Liver (tissue), 9 donors: ENCODE data around the gene HAO2. TPM values are rescaled to one million over a fixed set of nuclear protein-coding genes. Genes with fewer than 3 reads are reported as not detected.

ENCODE experiments used
- DNase-seq: peaks from one replicate; pipeline ENCODE4 v3.0.0-alpha.2; 2017; ENCODE audit warnings: low spot score
- H3K27ac ChIP-seq, 2 donors: one replicate each; pipeline ENCODE4 v1.7.0; 2013; ENCODE audit warnings: inconsistent platforms in 2 of 2, low read length in 2 of 2, control low read depth in 1 of 2, low read depth in 1 of 2, mild to moderate bottlenecking in 1 of 2
- H3K27me3 ChIP-seq, 4 donors: one replicate each; pipeline versions ENCODE4 v1.6.1 to v1.7.0; 2013; ENCODE audit warnings: low read length in 3 of 4, inconsistent platforms in 1 of 4, mild to moderate bottlenecking in 1 of 4, moderate library complexity in 1 of 4; ENCODE audit not compliant: control insufficient read depth in 4 of 4, insufficient read depth in 4 of 4
- H3K36me3 ChIP-seq, 4 donors: one replicate each; pipeline versions ENCODE4 v1.6.1 to v1.7.0; 2013; ENCODE audit warnings: low read length in 3 of 4, mild to moderate bottlenecking in 3 of 4, low read depth in 1 of 4, moderate library complexity in 1 of 4; ENCODE audit not compliant: control insufficient read depth in 4 of 4, insufficient read depth in 3 of 4
- H3K4me1 ChIP-seq, 4 donors: one replicate each; pipeline versions ENCODE4 v1.6.1 to v1.7.0; 2013; ENCODE audit warnings: low read length in 3 of 4, mild to moderate bottlenecking in 3 of 4, moderate library complexity in 1 of 4; ENCODE audit not compliant: control insufficient read depth in 4 of 4, insufficient read depth in 4 of 4
- H3K4me3 ChIP-seq, 3 donors: one replicate each; pipeline versions ENCODE4 v1.6.1 to v1.7.0; 2013; ENCODE audit warnings: low read length in 3 of 3, control low read depth in 1 of 3, low read depth in 1 of 3, mild to moderate bottlenecking in 1 of 3
- H3K9ac ChIP-seq, 2 donors: one replicate each; pipeline ENCODE4 v1.7.0; 2013; ENCODE audit warnings: low read length in 2 of 2, mild to moderate bottlenecking in 2 of 2, moderate library complexity in 2 of 2, control low read depth in 1 of 2, low read depth in 1 of 2
- H3K9me3 ChIP-seq, 4 donors: one replicate each; pipeline versions ENCODE4 v1.6.1 to v1.7.0; 2013; ENCODE audit warnings: low read length in 3 of 4; ENCODE audit not compliant: control insufficient read depth in 4 of 4
- CTCF ChIP-seq: fragments of 150-350 bp; IDR thresholded peaks from 2 replicates; pipeline ENCODE4 v1.5.1; 2017; ENCODE audit warnings: improper control_type of control experiment, low read depth, low read length; ENCODE audit not compliant: missing input control
- EGR1 ChIP-seq, 2 donors: IDR thresholded peaks; 2 replicates each; pipeline ENCODE4 v1.6.1; 2016 to 2018; ENCODE audit warnings: antibody characterized with exemption in 2 of 2, low read depth in 2 of 2
- FOXA1 ChIP-seq: IDR thresholded peaks from 2 replicates; pipeline ENCODE4 v1.6.1; 2016; ENCODE audit warnings: antibody characterized with exemption
- FOXA2 ChIP-seq: IDR thresholded peaks from 2 replicates; pipeline ENCODE4 v1.6.1; 2016; ENCODE audit warnings: antibody characterized with exemption
- GABPA ChIP-seq, 2 donors: IDR thresholded peaks in 1 of 2; conservative IDR thresholded peaks in 1 of 2; 2 replicates each; pipeline ENCODE4 v1.6.1; 2016; ENCODE audit warnings: antibody characterized with exemption in 2 of 2, mild to moderate bottlenecking in 1 of 2, moderate library complexity in 1 of 2
- HNF4A ChIP-seq, 2 donors: conservative IDR thresholded peaks; 2 replicates each; pipeline ENCODE4 v1.6.1; 2016; ENCODE audit warnings: antibody characterized with exemption in 2 of 2, mild to moderate bottlenecking in 2 of 2
- NR2F2 ChIP-seq: IDR thresholded peaks from 2 replicates; pipeline ENCODE4 v1.6.1; 2016; ENCODE audit warnings: antibody characterized with exemption
- RAD21 ChIP-seq, 2 donors: IDR thresholded peaks; 2 replicates each; pipeline ENCODE4 v1.6.1; 2016; ENCODE audit warnings: antibody characterized with exemption in 2 of 2, mild to moderate bottlenecking in 2 of 2
- RXRA ChIP-seq, 2 donors: IDR thresholded peaks; 2 replicates each; pipeline ENCODE4 v1.6.1; 2017 to 2018; ENCODE audit warnings: antibody characterized with exemption in 2 of 2, mild to moderate bottlenecking in 1 of 2
- SP1 ChIP-seq: IDR thresholded peaks from 2 replicates; pipeline ENCODE4 v1.6.1; 2018; ENCODE audit warnings: antibody characterized with exemption, mild to moderate bottlenecking
- TAF1 ChIP-seq: conservative IDR thresholded peaks from 2 replicates; pipeline ENCODE4 v1.6.1; 2016; ENCODE audit warnings: antibody characterized with exemption, mild to moderate bottlenecking
- YY1 ChIP-seq: IDR thresholded peaks from 2 replicates; pipeline ENCODE4 v1.6.1; 2016; ENCODE audit warnings: antibody characterized with exemption, mild to moderate bottlenecking
- ZBTB33 ChIP-seq: IDR thresholded peaks from 2 replicates; pipeline ENCODE4 v1.6.1; 2016; ENCODE audit warnings: antibody characterized with exemption
- WGBS: extraction: QIAGEN DNeasy Blood & Tissue Kit; methylation state at CpG from one replicate; pipeline ENCODE4 v1.1.7; 2013; 5-methylcytosine and 5-hydroxymethylcytosine counted together
- polyA plus RNA-seq, 2 donors: library from polyadenylated mRNA; stranded (reverse) in 1 of 2; unstranded in 1 of 2; fragments of 200-250 nt in 1 of 2; fragments of >200 nt in 1 of 2; fragmentation: Nextera tagmentation in 1 of 2; extraction: Ambion mirVana in 1 of 2; gene quantifications; one replicate each; pipeline versions ENCODE4 v1.2.1 to v1.2.3, GENCODE V29; 2013 to 2015
- total RNA-seq, 2 donors: library from RNA; depleted of rRNA; stranded (reverse); fragments of >200 nt; gene quantifications; one replicate each; pipeline ENCODE4 v1.2.3, GENCODE V29; 2014
- TF ChIP-seq, protein P1 (sequence below): IDR thresholded peaks from 2 replicates; pipeline ENCODE4 v1.6.1; 2016; ENCODE audit warnings: antibody characterized with exemption, mild to moderate bottlenecking
- TF ChIP-seq, protein P2 (sequence below): IDR thresholded peaks from 2 replicates; pipeline ENCODE4 v1.6.1; 2016; ENCODE audit warnings: antibody characterized with exemption
- TF ChIP-seq, protein P3 (sequence below): IDR thresholded peaks from 2 replicates; pipeline ENCODE4 v1.6.1; 2016; ENCODE audit warnings: antibody characterized with exemption
- donor health status: healthy.
- donor health status: healthy.
- donor health status: healthy.
- donor health status: healthy.
- donor health status: healthy.

The HAO2 gene
- total and polyA plus RNA-seq, 4 donors, result 8.2 to 377 (median 150) TPM

DNA sequence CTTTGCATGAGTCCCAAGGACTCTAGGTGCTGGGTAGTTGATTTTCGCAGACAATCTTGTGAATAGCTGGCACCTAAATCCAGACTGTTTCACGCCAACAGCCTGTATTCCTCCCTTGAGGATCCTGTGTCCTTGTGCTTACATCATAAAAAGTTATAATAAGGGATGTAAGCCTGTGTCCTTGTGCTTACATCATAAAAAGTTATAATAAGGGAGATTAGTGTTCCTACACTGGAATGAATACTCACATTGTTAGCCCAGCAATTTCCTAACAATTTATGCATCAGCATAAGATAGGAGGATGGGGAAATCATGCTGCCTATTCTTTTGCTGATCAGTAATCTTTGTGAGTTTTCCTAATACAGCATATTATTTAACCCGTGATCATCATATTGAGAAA lies 42.4 kb downstream of the HAO2 start:
- no peak overlapping the region for H3K9ac ChIP-seq
- no peaks in the 10 kb centered on the region for H3K36me3 ChIP-seq
- no peak overlapping the region for H3K27ac ChIP-seq
- DNase-seq, result no peak
- peaks cover 0 to 11% (median 6%) of the 10 kb centered on the region in 4 donors for H3K4me1 ChIP-seq
- no peaks in the 10 kb centered on the region for H3K27me3 ChIP-seq
- WGBS, result 87% methylated on average over 3 of the region's 3 CpGs
- H3K9me3 ChIP-seq, result peaks cover 0 to 6% (median 2%) of the 10 kb centered on the region in 4 donors
- no peak overlapping the region for H3K4me3 ChIP-seq
- TF ChIP-seq TAF1 (no peak), ZBTB33 (no peak), HNF4A (conservative IDR thresholded peaks at IDR 0.05) (no peak), SP1 (no peak), RAD21 (IDR thresholded peaks at IDR 0.05) (no peak), YY1 (no peak), RXRA (IDR thresholded peaks at IDR 0.05) (no peak), EGR1 (IDR thresholded peaks at IDR 0.05; ENCODE audit: low read depth in 2 of 2) (no peak), NR2F2 (no peak)
- TF ChIP-seq, protein P1, sequence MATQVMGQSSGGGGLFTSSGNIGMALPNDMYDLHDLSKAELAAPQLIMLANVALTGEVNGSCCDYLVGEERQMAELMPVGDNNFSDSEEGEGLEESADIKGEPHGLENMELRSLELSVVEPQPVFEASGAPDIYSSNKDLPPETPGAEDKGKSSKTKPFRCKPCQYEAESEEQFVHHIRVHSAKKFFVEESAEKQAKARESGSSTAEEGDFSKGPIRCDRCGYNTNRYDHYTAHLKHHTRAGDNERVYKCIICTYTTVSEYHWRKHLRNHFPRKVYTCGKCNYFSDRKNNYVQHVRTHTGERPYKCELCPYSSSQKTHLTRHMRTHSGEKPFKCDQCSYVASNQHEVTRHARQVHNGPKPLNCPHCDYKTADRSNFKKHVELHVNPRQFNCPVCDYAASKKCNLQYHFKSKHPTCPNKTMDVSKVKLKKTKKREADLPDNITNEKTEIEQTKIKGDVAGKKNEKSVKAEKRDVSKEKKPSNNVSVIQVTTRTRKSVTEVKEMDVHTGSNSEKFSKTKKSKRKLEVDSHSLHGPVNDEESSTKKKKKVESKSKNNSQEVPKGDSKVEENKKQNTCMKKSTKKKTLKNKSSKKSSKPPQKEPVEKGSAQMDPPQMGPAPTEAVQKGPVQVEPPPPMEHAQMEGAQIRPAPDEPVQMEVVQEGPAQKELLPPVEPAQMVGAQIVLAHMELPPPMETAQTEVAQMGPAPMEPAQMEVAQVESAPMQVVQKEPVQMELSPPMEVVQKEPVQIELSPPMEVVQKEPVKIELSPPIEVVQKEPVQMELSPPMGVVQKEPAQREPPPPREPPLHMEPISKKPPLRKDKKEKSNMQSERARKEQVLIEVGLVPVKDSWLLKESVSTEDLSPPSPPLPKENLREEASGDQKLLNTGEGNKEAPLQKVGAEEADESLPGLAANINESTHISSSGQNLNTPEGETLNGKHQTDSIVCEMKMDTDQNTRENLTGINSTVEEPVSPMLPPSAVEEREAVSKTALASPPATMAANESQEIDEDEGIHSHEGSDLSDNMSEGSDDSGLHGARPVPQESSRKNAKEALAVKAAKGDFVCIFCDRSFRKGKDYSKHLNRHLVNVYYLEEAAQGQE, result no peak
- TF ChIP-seq, protein P2, sequence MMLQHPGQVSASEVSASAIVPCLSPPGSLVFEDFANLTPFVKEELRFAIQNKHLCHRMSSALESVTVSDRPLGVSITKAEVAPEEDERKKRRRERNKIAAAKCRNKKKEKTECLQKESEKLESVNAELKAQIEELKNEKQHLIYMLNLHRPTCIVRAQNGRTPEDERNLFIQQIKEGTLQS, result no peak

DNA sequence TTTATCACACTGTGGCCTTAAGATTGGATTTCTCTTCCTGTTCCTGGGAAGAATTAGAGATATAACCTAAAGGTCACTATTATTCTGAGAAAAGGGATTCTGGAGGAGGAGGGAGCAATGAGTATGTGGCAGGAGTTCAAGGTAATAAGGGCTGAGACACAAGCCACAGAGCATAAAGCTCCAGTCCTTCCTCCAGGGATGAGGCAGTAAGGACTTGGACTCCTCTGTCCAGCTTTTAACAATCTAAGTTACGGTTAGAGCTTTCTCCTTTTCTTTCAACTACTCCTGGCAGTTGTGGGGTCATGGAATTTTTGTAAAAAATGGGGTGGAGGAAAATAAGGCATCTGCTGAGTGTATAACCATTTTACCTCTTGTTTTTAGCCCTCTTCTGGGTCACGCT lies 46.4 kb downstream of the HAO2 start, which contains the start of gene HSD3B2:
TSS of gene HSD3B2 (plus strand) at position 201 of the 400 bp plus-strand sequence. CDS start 270 bp downstream, outside the sequence.
- no peak within 1 kb of the TSS for H3K27ac ChIP-seq
- H3K36me3 ChIP-seq, result no peaks in the 10 kb centered on the region
- WGBS, result 90% methylated on average over 2 of the region's 2 CpGs
- no peak within 1 kb of the TSS for H3K4me3 ChIP-seq
- H3K4me1 ChIP-seq, result peaks cover 0 to 17% (median 14%) of the 10 kb centered on the region in 4 donors
- no peaks in the 10 kb centered on the region for H3K9me3 ChIP-seq
- TF ChIP-seq FOXA2 (no peak), CTCF (no peak), FOXA1 (no peak), GABPA (IDR thresholded peaks at IDR 0.05 in 1 of 2, conservative IDR thresholded peaks at IDR 0.05 in 1 of 2) (no peak), SP1 (no peak), RAD21 (IDR thresholded peaks at IDR 0.05) (no peak), ZBTB33 (no peak), TAF1 (no peak), EGR1 (IDR thresholded peaks at IDR 0.05; ENCODE audit: low read depth in 2 of 2) (no peak)
- TF ChIP-seq, protein P1, result no peak
- TF ChIP-seq, protein P2, result no peak
- TF ChIP-seq, protein P3, sequence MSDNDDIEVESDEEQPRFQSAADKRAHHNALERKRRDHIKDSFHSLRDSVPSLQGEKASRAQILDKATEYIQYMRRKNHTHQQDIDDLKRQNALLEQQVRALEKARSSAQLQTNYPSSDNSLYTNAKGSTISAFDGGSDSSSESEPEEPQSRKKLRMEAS, result no peak
- no peak within 1 kb of the TSS for H3K9ac ChIP-seq
- H3K27me3 ChIP-seq, result no peaks in the 10 kb centered on the region
- no peak for DNase-seq
